GM19468 (cell line): Measurements from ENCODE around the gene SNX11.

ENCODE experiments used
- ATAC-seq: cut with Tn5 transposase; IDR thresholded peaks from one replicate; pipeline ENCODE4 v1.9.1; 2021; ENCODE audit warnings: mild to moderate bottlenecking, moderate library complexity, moderate number of reproducible peaks; ENCODE audit not compliant: unreplicated experiment; ENCODE audit errors: extremely low read depth

The SNX11 gene

DNA sequence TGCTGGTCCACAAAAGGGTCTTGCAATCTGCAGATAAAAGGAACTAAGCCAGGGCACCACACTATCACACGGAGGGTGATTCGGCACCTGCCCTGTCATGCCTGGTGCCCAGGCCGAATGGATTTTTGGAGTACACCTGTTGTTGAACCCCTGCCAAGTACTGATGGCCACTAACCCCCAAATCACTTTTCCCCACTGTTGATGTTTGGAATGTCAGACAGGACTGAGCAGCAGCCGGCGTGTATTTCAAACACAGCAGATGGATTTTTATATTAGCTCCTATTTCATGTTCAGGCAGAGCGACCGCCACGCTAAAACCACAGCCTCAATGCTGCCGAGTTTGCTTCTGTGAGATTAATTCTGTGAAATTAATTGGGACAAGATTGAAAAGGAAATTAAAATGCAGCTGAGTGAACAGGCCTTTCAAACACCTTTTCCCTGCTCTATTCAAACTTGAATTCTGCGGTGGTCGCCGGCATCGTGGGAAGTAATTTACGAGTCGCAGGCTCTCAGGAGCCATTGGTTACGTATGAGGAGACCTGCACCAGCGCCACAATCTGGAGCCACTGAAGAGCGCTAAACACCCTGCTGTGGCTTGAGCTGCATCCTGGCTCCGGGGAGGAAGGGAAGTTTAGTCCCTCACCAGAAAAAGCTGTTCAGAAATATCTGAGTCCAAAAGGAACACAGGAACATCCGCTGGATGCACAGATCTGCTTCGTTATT lies 48.5 kb downstream of the SNX11 start:
- ATAC-seq, result no peak

DNA sequence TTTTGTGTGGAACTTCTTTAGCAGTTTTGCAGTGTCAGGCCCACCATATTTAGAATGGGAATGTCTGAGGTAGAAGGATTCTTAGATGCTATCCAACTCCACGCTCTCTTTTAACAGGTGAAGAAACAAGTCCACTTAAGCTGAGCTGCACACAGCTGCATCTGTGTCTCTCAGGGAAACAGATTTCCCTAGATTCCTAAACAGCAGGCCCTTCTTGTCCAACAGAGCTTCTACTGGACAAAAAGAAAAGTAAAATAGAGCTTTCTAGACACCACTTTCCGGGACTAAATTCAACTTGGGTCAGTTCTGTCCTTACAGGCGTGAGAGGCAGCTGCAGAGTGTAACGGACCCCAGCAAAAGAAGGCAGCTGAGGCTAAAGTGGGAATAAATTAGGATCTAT lies 51.7 kb downstream of the SNX11 start:
- ATAC-seq, result no peak

DNA sequence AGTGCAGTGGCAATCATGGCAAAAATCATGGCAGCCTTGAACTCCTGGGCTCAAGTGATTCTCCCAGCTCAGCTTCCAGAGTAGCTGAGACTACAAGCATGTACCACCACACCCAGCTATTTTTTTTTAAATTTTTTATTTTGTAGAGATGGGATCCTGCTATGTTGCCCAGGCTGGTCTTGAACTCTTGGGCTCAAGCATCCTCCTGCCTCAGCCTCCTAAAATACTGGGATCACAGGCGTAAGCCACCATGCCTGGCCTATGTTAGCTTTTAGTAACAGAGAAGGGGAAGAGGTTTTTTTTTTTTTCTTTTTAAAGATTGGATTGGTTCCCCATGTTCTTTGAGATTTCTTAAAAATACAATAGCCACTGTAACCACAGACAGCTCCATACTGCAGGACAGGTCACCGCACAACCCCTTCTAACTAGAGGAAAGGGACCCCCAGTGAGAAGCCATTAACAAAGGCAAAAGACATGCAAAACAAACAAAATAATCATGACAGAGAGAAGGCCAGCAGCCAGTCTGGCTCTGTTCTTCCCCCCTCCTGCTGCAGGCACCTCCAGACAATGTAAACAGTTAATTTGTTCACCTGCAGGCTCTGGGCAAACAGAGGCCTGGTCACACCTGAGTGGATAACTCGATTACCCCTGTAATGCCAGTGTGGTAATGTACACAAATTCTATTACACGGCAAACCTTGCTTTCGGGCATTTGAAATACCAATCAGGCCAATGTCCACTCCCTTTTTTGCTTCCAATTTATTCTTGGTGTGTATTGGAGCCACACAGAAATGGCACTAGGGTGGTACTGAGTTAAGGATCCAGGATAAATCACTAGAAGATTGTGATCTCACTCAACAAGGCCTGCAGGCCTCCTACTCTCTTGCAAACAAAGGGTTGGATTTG lies 52.9 kb downstream of the SNX11 start:
- ATAC-seq, result no peak

DNA sequence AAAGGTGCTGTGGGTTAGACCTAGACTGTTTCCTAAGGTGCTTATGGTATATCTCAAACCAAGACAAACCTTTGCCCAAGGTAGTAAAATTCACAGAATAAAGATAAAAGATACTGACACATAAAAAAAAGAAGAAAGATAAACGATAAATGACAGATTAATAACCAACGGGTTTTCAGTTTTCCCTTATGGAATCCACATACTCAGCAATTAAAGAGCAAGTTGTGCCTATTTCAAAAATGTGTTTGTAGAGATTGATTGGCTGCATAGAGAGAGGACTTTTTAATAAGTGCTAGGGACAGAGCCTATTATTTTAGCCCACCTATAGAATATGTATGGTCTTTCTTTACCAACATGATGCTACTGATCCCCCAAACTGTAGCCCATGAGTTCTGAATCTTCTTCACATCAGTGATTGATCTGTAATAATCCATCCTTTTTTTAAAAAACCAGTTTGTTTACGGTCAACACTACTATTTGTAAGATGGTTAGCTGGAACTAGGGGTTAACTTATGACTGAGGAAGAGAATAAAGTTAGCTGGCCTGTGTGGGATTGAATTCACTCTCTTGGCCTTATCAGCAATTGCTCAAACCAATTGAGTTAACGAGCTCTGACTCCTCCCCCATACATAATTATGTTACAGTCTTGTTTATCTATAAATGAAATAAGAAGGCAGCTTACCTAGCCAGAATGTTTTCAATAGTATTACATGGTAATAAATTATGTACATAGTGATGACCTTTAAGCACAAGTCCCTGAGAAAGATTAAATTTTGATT lies 53.8 kb downstream of the SNX11 start:
- ATAC-seq, result no peak

DNA sequence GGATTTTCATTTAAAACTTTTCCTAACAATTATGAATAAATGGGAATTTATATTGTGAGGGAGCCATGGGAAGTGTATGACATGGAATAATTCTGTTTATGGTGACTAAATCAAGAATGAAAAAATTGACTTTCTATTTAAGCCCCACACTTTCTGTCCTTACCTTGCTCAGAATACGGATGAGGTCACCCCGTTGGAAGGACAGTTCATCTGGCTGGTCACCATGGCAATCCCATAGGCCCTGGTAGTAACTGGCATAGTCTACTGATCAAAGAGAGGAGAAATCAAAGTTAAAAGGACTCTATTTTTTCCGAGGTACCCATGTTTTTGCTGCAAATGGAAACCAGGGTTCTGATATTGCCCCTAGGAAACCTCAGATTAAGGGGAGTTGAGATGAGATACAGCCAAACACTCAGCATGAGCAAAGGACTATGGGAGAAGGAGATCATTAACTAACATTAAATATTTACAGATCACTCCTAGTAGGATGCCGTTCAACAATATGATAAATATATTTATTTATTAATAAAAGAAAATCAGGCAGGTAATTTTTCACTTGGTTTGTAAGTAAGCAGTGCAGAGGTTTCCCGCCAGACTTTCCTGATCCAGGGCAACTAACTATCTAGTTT lies 54.9 kb downstream of the SNX11 start:
- ATAC-seq, result no peak

DNA sequence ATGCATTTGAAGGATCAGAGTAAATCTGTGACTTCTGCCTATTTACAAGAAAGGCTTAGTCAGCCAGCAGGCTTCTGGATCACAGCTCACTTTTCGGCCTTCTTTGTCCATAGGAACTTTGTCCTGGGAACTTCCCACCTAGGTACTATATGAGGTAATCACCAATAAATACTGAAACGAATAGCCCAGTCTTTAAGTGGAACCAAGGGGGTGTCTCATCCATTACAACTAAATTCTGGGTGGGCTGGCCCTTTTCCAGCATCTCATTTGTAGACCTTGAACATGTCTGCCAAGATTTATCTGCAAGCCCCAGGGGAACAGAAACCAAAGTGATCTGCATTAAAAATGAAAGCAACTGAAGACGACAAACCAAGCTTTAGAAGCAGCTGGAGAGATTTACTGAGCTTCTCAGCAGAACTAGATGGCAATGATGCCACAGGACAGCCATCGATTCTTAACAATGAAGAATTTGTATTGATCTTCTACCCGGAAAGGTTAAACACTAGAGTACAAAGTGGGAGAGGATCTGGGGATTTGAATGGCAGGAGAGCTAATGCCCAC lies 55.5 kb downstream of the SNX11 start:
- ATAC-seq, result no peak

DNA sequence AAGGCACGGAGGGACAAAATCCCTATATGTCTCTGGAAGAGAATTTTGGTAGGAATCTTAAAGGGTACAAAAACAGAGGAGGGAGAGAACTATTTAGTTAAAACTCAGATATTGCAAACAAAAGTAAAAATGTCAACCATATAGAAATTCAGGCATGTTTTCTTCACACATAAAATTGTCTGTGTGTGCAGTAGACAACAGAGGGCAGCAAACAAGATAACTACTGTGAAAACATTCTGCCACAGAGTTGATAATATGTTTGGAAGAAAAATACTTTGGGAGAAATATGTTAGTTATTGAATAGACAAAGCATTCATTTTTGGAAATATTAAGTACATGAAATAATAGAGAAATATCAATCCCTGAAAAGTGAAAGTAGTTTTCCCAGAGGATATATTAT lies 56.2 kb downstream of the SNX11 start:
- ATAC-seq, result no peak

DNA sequence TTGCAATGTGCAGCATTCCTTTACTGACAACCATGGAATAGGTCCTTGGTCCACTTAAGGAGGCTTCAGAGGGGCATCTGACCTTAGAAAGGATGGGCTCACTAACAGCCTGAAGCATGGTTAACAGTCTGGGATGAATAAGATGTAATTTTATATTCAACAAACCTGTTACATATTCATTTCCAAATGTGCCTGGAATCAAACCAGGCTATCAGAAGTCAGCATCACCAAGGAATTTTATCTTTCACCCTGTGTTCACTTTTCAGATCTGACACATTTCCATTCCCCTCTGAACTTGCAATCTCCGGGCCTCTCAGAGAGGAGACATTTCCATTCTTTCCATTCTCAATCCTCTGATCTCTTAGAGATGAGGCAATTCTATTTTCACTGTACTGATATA lies 62.4 kb downstream of the SNX11 start:
- ATAC-seq, result no peak
